Coronary artery (tissue), 2 donors: ENCODE measurements around the gene DEPDC1B.
"Not testable (repeated sequence)": the region's sequence is repeated elsewhere in the genome, so short reads cannot be mapped to it uniquely, and the experiment has no call there.

Experiments used
- DNase-seq: peaks from one replicate; pipeline ENCODE4 v3.0.0-alpha.2; 2017; ENCODE audit warnings: low spot score
- H3K27ac ChIP-seq, 2 donors: fragments of 200-600 bp; sonication (generic); one replicate each; pipeline ENCODE4 v1.5.1; 2016 to 2019
- H3K4me3 ChIP-seq: fragments of 200-600 bp; sonication (generic); 2 replicates; pipeline ENCODE4 v1.5.1; 2016; ENCODE audit warnings: mild to moderate bottlenecking, moderate library complexity
- CTCF ChIP-seq: fragments of 200-600 bp; sonication (generic); IDR thresholded peaks from one replicate; pipeline ENCODE4 v1.5.1; 2019; ENCODE audit warnings: antibody characterized with exemption

DEPDC1B gene

GRCh38 chr5:60584304-60584703, 115.7 kb downstream of the DEPDC1B start:
- Histone ChIP-seq H3K27ac (no peak overlapping the region), H3K4me3 (no peak overlapping the region)
- DNase-seq = no peak
- TF ChIP-seq CTCF = no peak

GRCh38 chr5:60583616-60584015, 116.3 kb downstream of the DEPDC1B start:
- Histone ChIP-seq H3K4me3 (no peak overlapping the region), H3K27ac (no peak overlapping the region)
- DNase-seq = no peak
- TF ChIP-seq CTCF = no peak

GRCh38 chr5:60578315-60578714, 121.7 kb downstream of the DEPDC1B start:
- Histone ChIP-seq H3K4me3 (no peak overlapping the region), H3K27ac (no peak overlapping the region)
- no peak for DNase-seq
- no peak for TF ChIP-seq CTCF

- H3K4me3 ChIP-seq = no peak overlapping the region
- H3K27ac ChIP-seq = no peak overlapping the region
- TF ChIP-seq CTCF = no peak
- no peak for DNase-seq
Measured at GRCh38 chr5:60577116-60577515, 122.8 kb downstream of the DEPDC1B start.

GRCh38 chr5:60576425-60576824, 123.5 kb downstream of the DEPDC1B start:
- no peak for TF ChIP-seq CTCF

GRCh38 chr5:60568646-60569045, 131.3 kb downstream of the DEPDC1B start:
- H3K27ac ChIP-seq = no peak overlapping the region
- DNase-seq = no peak
- no peak overlapping the region for H3K4me3 ChIP-seq
- TF ChIP-seq CTCF = no peak

More at GRCh38 chr5:60576425-60576824, 123.5 kb downstream of the DEPDC1B start:
- H3K4me3 ChIP-seq = no peak overlapping the region
- no peak for DNase-seq
- no peak overlapping the region for H3K27ac ChIP-seq

GRCh38 chr5:60563696-60564324, 136.2 kb downstream of the DEPDC1B start:
- no peak for DNase-seq
- no peak overlapping the region for H3K4me3 ChIP-seq
- H3K27ac ChIP-seq = no peak overlapping the region
- TF ChIP-seq CTCF = no peak

- H3K27ac ChIP-seq, DNase-seq, H3K4me3 ChIP-seq: not testable (repeated sequence)
Measured at GRCh38 chr5:60553291-60553690, 146.7 kb downstream of the DEPDC1B start.
